ENCODE data around the gene ABHD6.

DNA sequence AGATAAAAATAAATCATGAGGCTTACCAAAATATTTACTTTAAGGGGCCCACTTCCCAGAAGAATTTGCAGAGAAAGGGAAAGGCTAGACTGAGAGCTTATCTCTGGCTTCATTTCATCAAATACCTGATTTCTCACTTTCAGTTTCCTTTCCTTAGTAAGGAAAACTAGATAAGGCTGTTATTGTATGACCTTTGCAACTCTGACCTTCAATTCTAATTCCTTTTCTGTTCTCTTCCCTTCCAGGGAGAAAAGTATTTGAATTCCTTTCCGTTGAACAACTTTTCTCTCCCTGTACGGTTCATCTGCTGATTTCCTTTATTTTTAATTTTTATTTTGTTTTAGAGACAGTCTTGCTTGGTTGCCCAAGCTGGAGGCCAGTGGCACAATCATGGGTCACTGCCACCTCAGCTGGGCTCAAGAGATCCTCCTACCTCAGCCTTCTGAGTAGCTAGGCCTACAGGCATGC, 88.0 kb downstream of the ABHD6 start:
- TF ChIP-seq, protein P1, sequence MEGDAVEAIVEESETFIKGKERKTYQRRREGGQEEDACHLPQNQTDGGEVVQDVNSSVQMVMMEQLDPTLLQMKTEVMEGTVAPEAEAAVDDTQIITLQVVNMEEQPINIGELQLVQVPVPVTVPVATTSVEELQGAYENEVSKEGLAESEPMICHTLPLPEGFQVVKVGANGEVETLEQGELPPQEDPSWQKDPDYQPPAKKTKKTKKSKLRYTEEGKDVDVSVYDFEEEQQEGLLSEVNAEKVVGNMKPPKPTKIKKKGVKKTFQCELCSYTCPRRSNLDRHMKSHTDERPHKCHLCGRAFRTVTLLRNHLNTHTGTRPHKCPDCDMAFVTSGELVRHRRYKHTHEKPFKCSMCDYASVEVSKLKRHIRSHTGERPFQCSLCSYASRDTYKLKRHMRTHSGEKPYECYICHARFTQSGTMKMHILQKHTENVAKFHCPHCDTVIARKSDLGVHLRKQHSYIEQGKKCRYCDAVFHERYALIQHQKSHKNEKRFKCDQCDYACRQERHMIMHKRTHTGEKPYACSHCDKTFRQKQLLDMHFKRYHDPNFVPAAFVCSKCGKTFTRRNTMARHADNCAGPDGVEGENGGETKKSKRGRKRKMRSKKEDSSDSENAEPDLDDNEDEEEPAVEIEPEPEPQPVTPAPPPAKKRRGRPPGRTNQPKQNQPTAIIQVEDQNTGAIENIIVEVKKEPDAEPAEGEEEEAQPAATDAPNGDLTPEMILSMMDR (conservative IDR thresholded peaks at IDR 0.05), result no peak
- TF ChIP-seq ZFX (IDR thresholded peaks at IDR 0.05), result no peak

All from C4-2B (cell line).